HG02588 (cell line): ENCODE measurements around the gene BAZ1B.
"Not testable (repeated sequence)": the region's sequence is repeated elsewhere in the genome, so short reads cannot be mapped to it uniquely, and the experiment has no call there.

ENCODE experiments used
- ATAC-seq: cut with Tn5 transposase; IDR thresholded peaks from one replicate; pipeline ENCODE4 v1.9.1; 2021; ENCODE audit warnings: mild to moderate bottlenecking, moderate library complexity; ENCODE audit not compliant: unreplicated experiment

Gene BAZ1B

GRCh38 chr7:73507556-73507955 is 14.5 kb downstream of the BAZ1B start:
- ATAC-seq: no peak

- ATAC-seq: no peak
Observed at GRCh38 chr7:73504920-73505319, 17.2 kb downstream of the BAZ1B start.

DNA sequence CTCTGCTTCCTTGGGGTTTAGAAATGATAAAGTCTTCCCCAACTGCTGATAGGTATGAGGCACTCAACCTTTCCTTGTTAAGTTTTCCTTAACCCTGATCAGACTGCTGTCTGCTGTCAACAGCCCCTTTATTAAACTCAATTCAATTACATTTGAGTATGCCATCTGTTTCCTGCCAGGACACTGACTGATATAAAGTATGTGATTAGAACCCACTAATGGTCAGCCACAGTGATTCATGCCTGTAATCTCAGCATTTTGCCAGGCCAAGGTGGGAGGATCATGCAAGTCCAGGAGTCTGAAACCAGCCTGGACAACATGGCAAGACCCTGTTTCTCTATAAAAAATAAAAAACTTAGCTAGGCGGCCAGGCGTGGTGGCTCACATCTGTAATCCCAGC is 18.1 kb downstream of the BAZ1B start:
- ATAC-seq: no peak

DNA sequence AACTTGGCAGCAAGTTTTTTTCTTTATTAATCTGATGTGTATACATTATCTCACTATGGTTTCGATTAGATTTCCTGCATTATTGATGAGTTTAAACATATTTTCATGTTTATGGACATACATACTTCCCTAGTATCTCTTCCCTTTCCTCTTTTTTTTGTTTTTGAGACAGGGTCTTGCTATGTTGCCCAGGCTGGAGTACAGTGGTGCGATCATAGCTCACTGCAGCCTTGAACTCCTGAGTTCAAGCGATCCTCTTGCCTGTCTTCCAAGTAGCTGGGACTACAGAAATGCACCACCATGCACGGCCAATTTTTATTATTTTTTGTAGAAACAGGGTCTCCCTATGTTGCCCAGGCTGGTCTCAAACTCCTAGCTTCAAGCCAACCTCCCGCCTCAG is 18.9 kb downstream of the BAZ1B start:
- ATAC-seq: no peak

DNA sequence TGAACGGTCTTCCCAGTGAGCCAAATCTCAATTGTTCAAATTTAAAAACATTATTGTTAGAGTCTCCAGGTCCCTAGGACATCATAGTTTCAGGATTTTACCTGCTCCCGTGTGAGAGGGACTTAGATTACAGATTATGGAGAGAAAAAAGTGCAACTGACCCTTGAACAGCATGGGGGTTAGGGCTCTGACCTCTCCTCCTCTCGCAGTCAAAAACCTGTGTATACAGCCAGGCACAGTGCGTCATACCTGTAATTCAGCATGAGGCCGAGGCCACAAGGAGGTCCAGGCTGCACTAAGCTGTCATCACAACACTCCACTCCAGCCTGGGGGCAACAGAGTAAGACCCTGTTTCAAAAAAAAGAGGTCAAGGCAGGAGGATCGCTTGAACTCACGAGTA is 25.5 kb downstream of the BAZ1B start:
- ATAC-seq: no peak

DNA sequence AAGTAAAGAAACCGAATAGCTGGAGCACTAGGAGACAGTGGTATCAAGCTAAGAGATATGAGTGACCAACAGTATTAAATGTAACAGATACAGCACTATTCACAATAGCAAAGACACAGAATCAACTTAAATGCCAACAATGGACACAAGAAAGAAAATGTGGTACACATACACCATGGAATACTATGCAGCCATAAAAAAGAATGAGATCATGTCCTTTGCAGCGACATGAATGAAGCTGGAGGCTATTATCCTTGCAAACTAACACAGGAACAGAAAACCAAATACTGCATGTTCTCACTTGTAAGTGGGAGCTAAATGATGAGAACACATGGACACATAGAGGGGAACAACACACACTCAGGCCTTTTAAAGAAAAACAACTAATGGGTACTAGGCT is 26.6 kb downstream of the BAZ1B start:
- ATAC-seq: not testable (repeated sequence)

DNA sequence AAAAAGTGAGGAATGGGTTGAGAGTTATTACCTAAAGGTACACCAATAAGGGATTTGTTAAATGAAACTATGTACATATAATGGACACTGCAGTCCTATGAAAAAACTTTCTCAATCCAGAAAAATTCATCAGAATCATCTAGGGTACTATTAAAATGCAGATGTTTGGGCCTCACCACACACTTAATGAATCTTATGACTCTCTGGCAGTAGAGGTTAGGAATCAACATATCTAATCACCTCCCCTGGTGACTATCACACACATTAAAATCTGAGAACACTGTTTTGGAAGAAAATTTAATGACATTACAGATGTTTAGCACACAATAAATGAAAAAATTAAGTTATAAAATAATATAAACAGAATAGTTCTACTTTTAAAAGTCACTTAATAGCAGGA is 32.1 kb downstream of the BAZ1B start:
- ATAC-seq: no peak

GRCh38 chr7:73487486-73487885 is 34.6 kb downstream of the BAZ1B start:
- no peak for ATAC-seq

- no peak for ATAC-seq
Observed at GRCh38 chr7:73483171-73483570, 38.9 kb downstream of the BAZ1B start.

DNA sequence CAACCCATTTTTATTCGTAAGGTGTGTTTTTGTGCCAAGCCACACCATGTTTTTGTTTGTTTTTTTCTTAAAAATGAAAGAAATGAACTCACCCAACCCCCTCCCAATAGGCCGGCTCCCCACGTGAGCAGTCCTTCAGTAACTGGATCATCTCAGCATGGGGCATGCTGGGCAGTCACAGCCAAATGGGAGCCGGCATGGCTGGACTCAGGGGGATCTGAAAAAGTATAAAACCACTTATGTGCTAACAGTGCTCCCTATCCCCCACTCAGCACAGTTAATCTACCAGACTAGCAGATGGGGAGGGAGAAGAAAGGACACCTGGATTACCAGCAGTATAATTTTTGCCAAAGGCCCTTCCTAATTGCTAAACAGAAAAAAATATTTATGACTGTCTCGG is 39.3 kb downstream of the BAZ1B start:
- no peak for ATAC-seq

GRCh38 chr7:73481521-73481920 is 40.6 kb downstream of the BAZ1B start:
- ATAC-seq: not testable (repeated sequence)

- no peak for ATAC-seq
Observed at GRCh38 chr7:73478549-73478948, 43.5 kb downstream of the BAZ1B start.

DNA sequence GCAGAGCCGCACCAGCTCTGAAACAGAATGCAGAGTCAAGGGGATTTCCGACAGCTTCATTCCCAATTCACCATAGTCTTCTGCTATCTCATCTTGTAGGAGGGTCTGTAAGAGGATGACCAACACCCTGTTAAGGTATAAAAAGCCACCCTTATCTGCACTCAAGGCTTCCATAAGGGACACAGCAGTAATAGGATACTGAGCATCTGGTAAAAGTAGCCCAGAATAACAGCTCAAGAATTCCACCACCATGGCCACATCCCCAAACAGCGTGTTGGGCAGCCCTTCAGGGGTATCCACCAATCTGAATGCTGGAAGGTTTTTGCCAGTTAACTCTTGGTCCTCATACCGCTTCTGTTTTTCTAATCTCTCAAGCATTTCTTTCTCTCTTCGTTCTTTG is 44.7 kb downstream of the BAZ1B start:
- no peak for ATAC-seq

- ATAC-seq: no peak
Observed at GRCh38 chr7:73470208-73470607, 51.9 kb downstream of the BAZ1B start.

GRCh38 chr7:73467046-73467445 is 55.0 kb downstream of the BAZ1B start:
- ATAC-seq: not testable (repeated sequence)

DNA sequence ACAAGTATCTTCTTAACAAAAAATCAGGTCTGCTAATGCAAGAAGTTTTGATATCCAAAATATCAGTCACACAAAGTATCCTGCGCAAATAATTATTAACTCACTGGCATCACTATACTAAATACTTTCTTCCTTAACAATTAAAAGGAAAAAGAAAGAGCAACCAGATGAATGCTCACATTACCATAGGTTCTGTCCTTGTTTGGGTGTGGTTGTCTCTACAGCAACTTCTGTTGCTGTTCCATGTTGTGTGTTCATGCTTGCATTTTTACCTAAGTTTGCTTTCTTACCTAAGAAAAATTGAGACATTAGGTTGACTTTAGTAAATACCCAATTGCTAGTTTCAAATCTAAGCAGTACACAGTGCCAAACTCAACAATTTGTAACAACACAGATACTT is 56.0 kb downstream of the BAZ1B start:
- ATAC-seq: no peak

DNA sequence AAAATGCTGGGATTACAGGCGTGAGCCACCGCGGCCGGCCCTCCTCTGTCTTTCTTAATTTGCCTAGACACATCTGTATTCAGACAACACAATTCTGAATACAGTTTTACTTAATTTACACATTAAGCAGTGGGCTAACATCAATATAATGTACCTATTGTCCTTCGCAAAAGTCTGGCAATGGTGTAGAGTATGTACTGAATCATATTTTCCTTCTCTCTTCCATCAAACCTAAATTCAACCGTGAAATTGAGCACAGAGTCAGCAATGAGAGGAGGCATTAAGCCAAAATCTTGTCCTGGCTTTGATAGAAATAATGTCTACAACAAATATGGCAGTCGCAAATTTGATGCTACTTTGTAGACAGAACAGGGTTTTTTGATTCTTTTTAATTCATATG is 58.1 kb downstream of the BAZ1B start:
- no peak for ATAC-seq

DNA sequence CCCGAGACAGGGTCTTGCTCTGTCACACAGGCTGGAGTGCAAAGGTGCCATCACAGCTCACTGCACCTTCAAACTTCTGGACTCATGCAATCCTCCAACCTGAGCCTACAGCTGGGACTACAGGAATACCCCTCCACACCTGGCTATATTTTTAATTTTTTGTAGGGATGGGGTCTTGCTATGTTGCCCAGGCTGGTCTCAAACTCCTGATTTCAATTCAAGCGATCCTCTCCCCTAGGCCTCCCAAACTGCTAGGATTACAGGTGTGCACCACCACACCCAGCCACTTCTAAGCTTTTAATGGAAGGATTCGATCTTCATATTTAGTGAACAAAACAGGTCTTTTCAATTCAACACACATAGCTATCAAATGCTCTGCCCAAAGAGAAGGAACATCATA is 58.8 kb downstream of the BAZ1B start:
- no peak for ATAC-seq

DNA sequence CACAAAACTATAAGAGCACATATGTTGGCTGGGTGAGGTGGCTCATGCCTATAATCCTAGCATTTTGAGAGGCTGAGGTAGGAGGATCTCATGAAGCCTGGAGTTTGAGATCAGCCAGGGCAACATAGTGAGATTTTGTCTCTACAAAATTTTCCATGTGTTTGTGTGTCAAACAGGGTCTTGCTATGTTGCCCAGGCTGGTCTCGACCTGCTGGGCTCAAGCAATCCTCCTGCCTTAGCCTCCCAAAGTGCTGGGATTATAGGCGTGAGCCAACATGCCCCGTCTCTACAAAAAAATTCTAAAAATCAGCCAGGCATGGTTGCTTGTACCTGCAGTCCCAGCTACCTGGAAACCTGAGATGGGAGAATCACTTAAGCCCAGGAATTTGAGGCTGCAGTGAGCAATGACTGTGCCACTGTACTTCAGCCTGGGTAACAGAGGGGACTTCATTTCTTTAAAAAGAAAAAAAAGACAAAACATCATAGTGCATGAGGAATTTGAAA is 60.3 kb downstream of the BAZ1B start:
- no peak for ATAC-seq

GRCh38 chr7:73454424-73454823 is 67.7 kb downstream of the BAZ1B start:
- no peak for ATAC-seq

- ATAC-seq: no peak
Observed at GRCh38 chr7:73452999-73453635, 69.0 kb downstream of the BAZ1B start.

- ATAC-seq: no peak
Observed at GRCh38 chr7:73451780-73452398, 70.2 kb downstream of the BAZ1B start.

DNA sequence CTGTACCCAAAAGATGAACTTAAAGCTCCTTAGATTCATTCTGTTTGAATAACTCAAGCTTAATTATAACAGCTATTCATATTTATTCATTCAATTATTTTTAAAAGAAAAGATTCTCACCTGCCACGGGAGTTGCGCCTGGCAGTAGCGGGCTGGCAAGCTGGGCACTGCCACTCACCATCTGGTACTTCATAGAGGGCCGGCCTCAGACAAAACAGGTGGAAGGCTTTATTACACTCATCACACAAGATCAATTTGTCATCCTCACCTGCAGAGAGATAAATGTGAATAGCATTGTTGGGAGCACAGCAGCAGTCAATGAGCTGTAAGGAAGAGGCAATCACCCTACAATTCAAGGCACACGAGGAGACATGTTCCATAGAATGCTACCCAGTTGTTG is 72.7 kb downstream of the BAZ1B start:
- ATAC-seq: no peak
